MV-4-11 (cell line): Measurements from ENCODE around the gene DNAJC12.

Source experiments
- DNase-seq: peaks from one replicate; lab custom pipeline; 2025; lab: John Stamatoyannopoulos, UW

DNAJC12 gene

GRCh38 chr10:67762567-67762966 is 75.4 kb downstream of the DNAJC12 start:
- peak; percentile 48 for DNase-seq

DNA sequence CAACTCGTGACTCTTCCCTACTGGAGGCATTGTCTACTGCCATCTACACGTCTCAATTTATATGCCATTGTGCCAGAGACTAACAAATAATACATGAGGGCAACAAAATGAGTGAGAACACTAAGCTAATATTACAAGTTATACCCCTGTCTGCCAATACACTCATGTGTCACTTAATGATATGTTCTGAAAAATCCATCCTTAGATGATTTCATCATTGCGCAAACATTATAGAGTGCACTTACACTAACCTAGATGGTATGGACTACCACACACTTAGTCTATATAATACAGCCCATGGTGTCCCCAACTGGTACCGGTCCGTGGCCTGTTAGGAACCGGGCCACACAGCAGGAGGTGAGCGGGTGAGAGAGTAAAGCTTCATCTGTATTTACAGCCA is 77.7 kb downstream of the DNAJC12 start:
- DNase-seq = no peak
